Middle frontal gyrus (tissue), 1 donor: ENCODE data around the gene MARCHF10.
"Not testable (repeated sequence)": the region's sequence is repeated elsewhere in the genome, so short reads cannot be mapped to it uniquely, and the experiment has no call there.

Experiments
- DNase-seq: peaks from one replicate; pipeline ENCODE4 v3.0.0-alpha.2; 2015; ENCODE audit warnings: low spot score; ENCODE audit errors: extremely low spot score

The MARCHF10 gene

GRCh38 chr17:62807812-62808575, at the start of gene MARCHF10:
TSS of gene MARCHF10 (minus strand) at chr17:62808314. CDS start at chr17:62801735, 6,579 bp downstream.
- DNase-seq, result no peak

DNA sequence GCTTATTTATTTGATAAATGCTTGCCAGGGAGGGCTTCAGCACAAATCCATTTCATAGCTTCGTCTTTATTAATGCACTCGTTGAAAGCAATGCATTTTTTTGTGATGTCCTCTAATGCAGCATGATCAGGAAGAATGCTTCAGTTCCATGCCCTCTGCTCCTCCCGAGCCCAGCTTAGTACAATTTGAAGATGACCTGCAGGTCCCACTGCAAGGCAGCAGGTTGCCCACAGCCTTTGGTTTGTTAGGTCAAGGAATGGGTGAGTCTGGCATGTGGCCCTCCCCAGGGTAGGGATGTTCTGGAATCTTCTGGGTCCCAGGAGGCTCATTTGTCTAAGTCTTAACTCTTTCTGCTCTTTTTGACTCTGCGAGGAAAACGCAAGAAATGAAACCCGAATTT, 49.4 kb upstream of the MARCHF10 start:
- no peak for DNase-seq

- no peak for DNase-seq
Observed at GRCh38 chr17:62856594-62856993, 48.5 kb upstream of the MARCHF10 start.

GRCh38 chr17:62855156-62855555, 47.0 kb upstream of the MARCHF10 start:
- DNase-seq, result no peak

GRCh38 chr17:62854098-62854680, 46.1 kb upstream of the MARCHF10 start:
- DNase-seq, result no peak

- DNase-seq, result no peak
Observed at GRCh38 chr17:62852195-62852594, 44.1 kb upstream of the MARCHF10 start.

- DNase-seq, result not testable (repeated sequence)
Observed at GRCh38 chr17:62849591-62850415, 41.7 kb upstream of the MARCHF10 start.

DNA sequence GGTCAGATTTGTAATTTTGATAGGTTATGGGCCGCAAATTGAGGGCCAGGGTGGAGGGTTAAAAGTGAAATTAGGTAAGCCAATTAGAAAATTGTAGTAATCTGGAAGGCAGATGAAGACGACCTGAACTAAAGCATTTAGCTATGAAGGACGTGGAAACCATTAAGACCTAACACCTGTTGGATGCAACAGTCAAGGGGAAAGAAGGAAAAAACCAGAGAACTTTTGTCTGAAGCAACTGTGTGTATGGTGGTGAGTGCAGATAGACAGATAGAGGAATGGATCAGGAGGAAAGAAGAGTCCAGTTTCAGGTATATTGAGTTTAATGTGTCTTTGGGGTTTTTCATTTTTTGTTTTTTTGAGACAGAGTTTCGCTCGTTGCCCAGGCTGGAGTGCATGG, 40.2 kb upstream of the MARCHF10 start:
- no peak for DNase-seq

DNA sequence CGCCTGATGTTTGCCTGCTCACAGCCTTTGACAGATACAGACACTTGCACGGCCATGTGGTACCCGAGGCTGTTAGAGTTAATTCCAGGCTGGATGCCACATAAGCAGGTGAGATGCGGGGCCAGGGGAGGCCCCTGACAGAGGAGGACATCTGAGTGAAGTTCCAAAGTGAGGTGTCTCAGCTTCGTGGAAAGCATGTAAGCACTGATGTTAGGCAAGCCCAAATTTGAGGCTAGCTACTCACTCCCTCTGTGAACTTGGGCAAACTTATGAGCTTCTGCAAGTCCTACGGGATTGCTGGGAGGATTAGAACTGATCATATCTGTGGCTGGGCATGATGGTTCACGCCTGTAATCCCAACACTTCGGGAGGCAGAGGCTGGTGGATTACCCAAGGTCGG, 39.3 kb upstream of the MARCHF10 start:
- DNase-seq, result no peak

- DNase-seq, result no peak
Observed at GRCh38 chr17:62840871-62841270, 32.8 kb upstream of the MARCHF10 start.

- not testable (repeated sequence) for DNase-seq
Observed at GRCh38 chr17:62833816-62834215, 25.7 kb upstream of the MARCHF10 start.

DNA sequence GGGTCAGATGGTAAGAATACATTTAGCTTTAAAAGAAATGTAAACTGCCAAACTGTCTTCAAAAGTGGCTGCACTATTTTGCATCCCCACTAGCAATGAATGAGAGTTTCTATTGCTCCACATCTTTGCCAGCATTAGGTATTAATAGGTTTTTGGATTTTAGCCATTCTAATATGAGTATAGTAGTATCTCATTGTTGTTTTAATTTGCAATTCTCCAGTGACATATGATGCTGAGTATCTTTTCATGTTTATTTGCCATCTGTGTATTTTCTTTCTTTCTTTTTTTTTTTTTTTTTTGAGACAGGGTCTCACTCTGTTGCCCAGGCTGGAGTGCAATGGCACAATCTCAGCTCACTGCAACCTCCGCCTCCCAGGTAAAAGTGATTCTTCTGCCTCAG, 24.3 kb upstream of the MARCHF10 start:
- no peak for DNase-seq

- not testable (repeated sequence) for DNase-seq
Observed at GRCh38 chr17:62831066-62831465, 23.0 kb upstream of the MARCHF10 start.

DNA sequence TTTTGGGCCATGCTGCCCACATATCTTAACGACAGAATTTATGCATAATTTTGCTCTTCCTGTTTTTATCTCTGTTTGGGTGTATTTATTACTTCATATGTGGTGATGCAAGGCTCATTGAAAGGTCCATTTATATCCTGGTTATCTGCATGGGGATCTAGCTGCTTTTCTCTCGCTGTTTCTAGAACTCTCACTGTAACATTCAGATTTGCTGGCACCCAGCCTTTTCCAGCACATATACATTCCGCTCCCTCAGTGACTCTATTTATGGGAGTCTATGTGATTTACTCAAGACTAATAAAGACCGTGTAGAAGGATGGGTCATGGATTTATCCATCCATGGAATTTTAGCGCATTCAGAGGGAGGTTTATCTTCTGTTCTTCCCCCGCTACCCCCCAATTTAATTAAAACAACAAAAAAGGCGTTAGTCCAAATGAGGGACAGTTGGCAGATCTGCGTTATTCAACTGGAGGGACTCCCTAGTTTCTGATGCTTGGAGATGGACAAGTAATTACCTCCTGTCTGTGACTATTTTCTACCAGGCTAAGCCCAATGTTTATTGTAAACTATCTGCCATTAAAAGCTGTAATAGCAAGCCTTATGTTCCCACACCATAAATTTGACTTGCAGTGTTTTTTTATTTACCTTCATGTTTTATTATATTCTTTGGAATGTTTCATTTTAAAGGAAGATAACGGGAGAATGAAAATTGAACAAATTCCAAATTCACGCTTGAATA, 19.8 kb upstream of the MARCHF10 start:
- DNase-seq, result no peak

DNA sequence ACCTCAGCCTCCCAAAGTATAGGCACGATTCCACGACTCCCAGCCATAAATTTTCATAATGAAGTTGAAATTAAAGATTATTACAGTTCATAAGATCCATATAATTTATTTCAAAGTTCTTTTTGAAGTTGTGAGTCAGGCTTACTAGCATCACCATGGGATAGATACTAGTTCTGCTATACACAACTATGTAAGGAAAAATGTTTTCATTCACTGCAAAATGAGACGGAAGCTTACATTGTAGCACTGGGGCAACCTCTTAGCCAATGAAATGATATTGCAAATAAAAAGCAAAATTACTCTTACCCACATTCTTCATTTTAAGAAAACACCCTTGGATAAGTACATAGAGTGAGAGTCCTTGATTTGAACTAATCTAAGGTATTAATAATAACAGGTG, 18.8 kb upstream of the MARCHF10 start:
- DNase-seq, result no peak

- no peak for DNase-seq
Observed at GRCh38 chr17:62825182-62825581, 17.1 kb upstream of the MARCHF10 start.

- no peak for DNase-seq
Observed at GRCh38 chr17:62824290-62825131, 16.4 kb upstream of the MARCHF10 start.

- no peak for DNase-seq
Observed at GRCh38 chr17:62823111-62823893, 15.2 kb upstream of the MARCHF10 start.

GRCh38 chr17:62822080-62822904, 14.2 kb upstream of the MARCHF10 start:
- DNase-seq, result no peak
